ENCODE results near the gene C20orf202. TPM values are rescaled to one million over a fixed set of nuclear protein-coding genes. Genes with fewer than 3 reads are reported as not detected.
A peak's percentile ranks its signal among the peaks of the same experiment; 100 is the strongest.

The C20orf202 gene
- total RNA-seq (2021; ENCODE audit: unreplicated experiment) = not detected
- 0.10 and 0.14 TPM in 2 replicates for polyA plus RNA-seq (2012)
- Bru-seq, nascent RNA = not detected
- BruChase-seq, experiment 1, labeled RNA remaining after a 6-hour chase = percentile 37 among the genes with signal in this experiment
- percentile 39 among the genes with signal in this experiment for BruChase-seq, experiment 2, labeled RNA remaining after a 2-hour chase
- long read RNA-seq = 0 reads

DNA sequence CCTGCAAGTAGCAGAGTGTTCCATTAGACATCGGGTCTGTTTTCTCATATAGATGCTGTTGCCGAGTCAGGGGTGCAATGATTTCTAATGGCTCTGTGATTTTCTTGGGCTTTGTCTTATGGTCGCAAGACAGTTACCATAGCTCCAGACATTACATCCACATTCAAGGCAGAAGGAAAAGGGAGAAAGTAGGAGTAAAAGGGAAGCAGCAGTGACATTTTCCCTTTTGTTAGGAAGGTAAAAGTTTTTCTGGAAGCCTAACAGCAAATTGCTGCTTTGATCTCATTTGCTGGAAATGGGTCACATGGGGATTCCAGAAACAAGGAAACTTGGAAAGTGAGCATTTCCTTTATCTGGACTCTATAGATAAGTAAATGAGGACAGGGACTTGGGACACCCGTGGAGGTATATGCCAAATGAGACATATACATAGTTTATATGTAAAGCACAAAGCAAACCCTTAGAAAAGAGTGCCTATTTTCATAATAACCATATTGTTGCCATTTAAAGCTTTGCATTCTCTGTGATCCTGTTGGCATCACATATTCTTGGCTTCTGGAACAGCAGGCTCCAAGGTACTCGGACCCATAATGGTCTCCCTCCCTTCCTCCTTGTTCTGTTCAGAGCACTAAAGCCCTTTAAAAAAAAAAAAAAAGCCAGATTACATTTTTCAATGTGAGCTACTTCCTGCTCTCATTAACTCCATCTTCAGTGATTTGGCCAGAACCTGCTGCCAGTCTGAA, at the start of gene C20orf202:
TSS of gene C20orf202 (plus strand) at position 693 of the 743 bp plus-strand sequence. CDS start 132 bp downstream, outside the sequence.
- CTCF ChIA-PET = interaction anchor here (0.6 kb wide), 1 partner anchor 18 kb away, joined by 4 read pairs; the partner anchor contains the start of gene TMEM74B
- TF ChIP-seq ZFX (IDR thresholded peaks at IDR 0.05) (no peak), POLR2AphosphoS5 (IDR thresholded peaks at IDR 0.05; ENCODE audit: low read depth, low read length) (no peak), POLR2A (IDR thresholded peaks at IDR 0.05; ENCODE audit: borderline replicate concordance, extremely low read depth, insufficient read depth, insufficient read length) (no peak), YY1 (IDR thresholded peaks at IDR 0.05; ENCODE audit: extremely low read depth, insufficient replicate concordance, low read depth, low read length) (no peak), SIN3A (IDR thresholded peaks at IDR 0.05; ENCODE audit: low read depth) (no peak), EZH2 (IDR thresholded peaks at IDR 0.05) (no peak), CBX3 (IDR thresholded peaks at IDR 0.05; ENCODE audit: low read depth) (no peak), ELF1 (IDR thresholded peaks at IDR 0.05; ENCODE audit: borderline replicate concordance, low read depth) (no peak), RAD21 (IDR thresholded peaks at IDR 0.05; ENCODE audit: low read depth) (no peak), ZNF274 (IDR thresholded peaks at IDR 0.05; ENCODE audit: low read depth, low read length) (no peak), JUND (IDR thresholded peaks at IDR 0.05) (no peak)
- TF ChIP-seq, protein P1, sequence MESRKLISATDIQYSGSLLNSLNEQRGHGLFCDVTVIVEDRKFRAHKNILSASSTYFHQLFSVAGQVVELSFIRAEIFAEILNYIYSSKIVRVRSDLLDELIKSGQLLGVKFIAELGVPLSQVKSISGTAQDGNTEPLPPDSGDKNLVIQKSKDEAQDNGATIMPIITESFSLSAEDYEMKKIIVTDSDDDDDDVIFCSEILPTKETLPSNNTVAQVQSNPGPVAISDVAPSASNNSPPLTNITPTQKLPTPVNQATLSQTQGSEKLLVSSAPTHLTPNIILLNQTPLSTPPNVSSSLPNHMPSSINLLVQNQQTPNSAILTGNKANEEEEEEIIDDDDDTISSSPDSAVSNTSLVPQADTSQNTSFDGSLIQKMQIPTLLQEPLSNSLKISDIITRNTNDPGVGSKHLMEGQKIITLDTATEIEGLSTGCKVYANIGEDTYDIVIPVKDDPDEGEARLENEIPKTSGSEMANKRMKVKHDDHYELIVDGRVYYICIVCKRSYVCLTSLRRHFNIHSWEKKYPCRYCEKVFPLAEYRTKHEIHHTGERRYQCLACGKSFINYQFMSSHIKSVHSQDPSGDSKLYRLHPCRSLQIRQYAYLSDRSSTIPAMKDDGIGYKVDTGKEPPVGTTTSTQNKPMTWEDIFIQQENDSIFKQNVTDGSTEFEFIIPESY (IDR thresholded peaks at IDR 0.05; ENCODE audit: extremely low read depth, insufficient replicate concordance, low read length) = no peak
- Histone ChIP-seq H3K36me3 (ENCODE audit: control insufficient read depth in 1 of 2, insufficient read depth in 2 of 2, low read length in 2 of 2) (no peaks in the 10 kb centered on the region), H4K20me1 (ENCODE audit: insufficient read depth) (no peaks in the 10 kb centered on the region), H3K4me1 (ENCODE audit: control insufficient read depth in 1 of 2, insufficient read depth in 2 of 2, low read length in 2 of 2) (peaks cover 0 to 9% of the 10 kb centered on the region in 2 experiments; a peak in 1 of 4 replicates), H3K27ac (ENCODE audit: low read depth, low read length) (no peak within 1 kb of the TSS), H3K9me2 (ENCODE audit: insufficient read depth) (no peaks in the 10 kb centered on the region), H3K9ac (ENCODE audit: low read length) (no peak within 1 kb of the TSS), H3K4me3 (replicated peaks in 1 of 2; ENCODE audit: low read depth in 1 of 2, low read length in 2 of 2) (no peak within 1 kb of the TSS), H3K9me3 (ENCODE audit: control insufficient read depth in 1 of 2, insufficient read depth in 1 of 2, low read depth in 1 of 2, low read length in 2 of 2) (no peaks in the 10 kb centered on the region), H3K79me2 (ENCODE audit: insufficient read depth, low read length) (no peaks in the 10 kb centered on the region), H2AFZ (ENCODE audit: low read depth, low read length, poor library complexity, severe bottlenecking) (no peak within 1 kb of the TSS), H3K27me3 (ENCODE audit: insufficient read depth, low read length) (peaks cover under 1% of the 10 kb centered on the region; the same call in 1 of the 2 replicates), H3K4me2 (ENCODE audit: low read length) (no peak within 1 kb of the TSS)
- no peak for ATAC-seq
- no peak for DNase-seq (ENCODE audit: low read depth, low spot score)
- RAD21 ChIA-PET (ENCODE audit: low non-redundant PET in 1 of 2, low total read pairs in 2 of 2, uncharacterized antibody in 2 of 2, unreplicated experiment in 2 of 2) = no interaction called here
- BruUV-seq (replicated peaks) = no TSS peak
- POLR2A ChIA-PET = no interaction called here
- intact Hi-C loops (cut with micrococcal nuclease) = no loop called here

Measured in HCT116 (cell line).